Liver (tissue), 9 donors: Measurements from ENCODE around the gene CIBAR2. TPM values are rescaled to one million over a fixed set of nuclear protein-coding genes. Genes with fewer than 3 reads are reported as not detected.

ENCODE experiments used
- DNase-seq: peaks from one replicate; pipeline ENCODE4 v3.0.0-alpha.2; 2017; ENCODE audit warnings: low spot score
- H3K27ac ChIP-seq, 2 donors: one replicate each; pipeline ENCODE4 v1.7.0; 2013; ENCODE audit warnings: inconsistent platforms in 2 of 2, low read length in 2 of 2, control low read depth in 1 of 2, low read depth in 1 of 2, mild to moderate bottlenecking in 1 of 2
- H3K27me3 ChIP-seq, 4 donors: one replicate each; pipeline versions ENCODE4 v1.6.1 to v1.7.0; 2013; ENCODE audit warnings: low read length in 3 of 4, inconsistent platforms in 1 of 4, mild to moderate bottlenecking in 1 of 4, moderate library complexity in 1 of 4; ENCODE audit not compliant: control insufficient read depth in 4 of 4, insufficient read depth in 4 of 4
- H3K36me3 ChIP-seq, 4 donors: one replicate each; pipeline versions ENCODE4 v1.6.1 to v1.7.0; 2013; ENCODE audit warnings: low read length in 3 of 4, mild to moderate bottlenecking in 3 of 4, low read depth in 1 of 4, moderate library complexity in 1 of 4; ENCODE audit not compliant: control insufficient read depth in 4 of 4, insufficient read depth in 3 of 4
- H3K4me1 ChIP-seq, 4 donors: one replicate each; pipeline versions ENCODE4 v1.6.1 to v1.7.0; 2013; ENCODE audit warnings: low read length in 3 of 4, mild to moderate bottlenecking in 3 of 4, moderate library complexity in 1 of 4; ENCODE audit not compliant: control insufficient read depth in 4 of 4, insufficient read depth in 4 of 4
- H3K4me3 ChIP-seq, 3 donors: one replicate each; pipeline versions ENCODE4 v1.6.1 to v1.7.0; 2013; ENCODE audit warnings: low read length in 3 of 3, control low read depth in 1 of 3, low read depth in 1 of 3, mild to moderate bottlenecking in 1 of 3
- H3K9ac ChIP-seq, 2 donors: one replicate each; pipeline ENCODE4 v1.7.0; 2013; ENCODE audit warnings: low read length in 2 of 2, mild to moderate bottlenecking in 2 of 2, moderate library complexity in 2 of 2, control low read depth in 1 of 2, low read depth in 1 of 2
- H3K9me3 ChIP-seq, 4 donors: one replicate each; pipeline versions ENCODE4 v1.6.1 to v1.7.0; 2013; ENCODE audit warnings: low read length in 3 of 4; ENCODE audit not compliant: control insufficient read depth in 4 of 4
- ATF3 ChIP-seq: IDR thresholded peaks from 2 replicates; pipeline ENCODE4 v1.6.1; 2016; ENCODE audit warnings: antibody characterized with exemption
- EGR1 ChIP-seq, 2 donors: IDR thresholded peaks; 2 replicates each; pipeline ENCODE4 v1.6.1; 2016 to 2018; ENCODE audit warnings: antibody characterized with exemption in 2 of 2, low read depth in 2 of 2
- FOXA1 ChIP-seq: IDR thresholded peaks from 2 replicates; pipeline ENCODE4 v1.6.1; 2016; ENCODE audit warnings: antibody characterized with exemption
- FOXA2 ChIP-seq: IDR thresholded peaks from 2 replicates; pipeline ENCODE4 v1.6.1; 2016; ENCODE audit warnings: antibody characterized with exemption
- GABPA ChIP-seq, 2 donors: IDR thresholded peaks in 1 of 2; conservative IDR thresholded peaks in 1 of 2; 2 replicates each; pipeline ENCODE4 v1.6.1; 2016; ENCODE audit warnings: antibody characterized with exemption in 2 of 2, mild to moderate bottlenecking in 1 of 2, moderate library complexity in 1 of 2
- HNF4A ChIP-seq, 2 donors: conservative IDR thresholded peaks; 2 replicates each; pipeline ENCODE4 v1.6.1; 2016; ENCODE audit warnings: antibody characterized with exemption in 2 of 2, mild to moderate bottlenecking in 2 of 2
- HNF4G ChIP-seq: IDR thresholded peaks from 2 replicates; pipeline ENCODE4 v1.6.1; 2016; ENCODE audit warnings: antibody characterized with exemption
- JUND ChIP-seq, 2 donors: IDR thresholded peaks; 2 replicates each; pipeline ENCODE4 v1.6.1; 2016; ENCODE audit warnings: antibody characterized with exemption in 2 of 2
- NR2F2 ChIP-seq: IDR thresholded peaks from 2 replicates; pipeline ENCODE4 v1.6.1; 2016; ENCODE audit warnings: antibody characterized with exemption
- RAD21 ChIP-seq, 2 donors: IDR thresholded peaks; 2 replicates each; pipeline ENCODE4 v1.6.1; 2016; ENCODE audit warnings: antibody characterized with exemption in 2 of 2, mild to moderate bottlenecking in 2 of 2
- REST ChIP-seq: IDR thresholded peaks from 2 replicates; pipeline ENCODE4 v1.6.1; 2016; ENCODE audit warnings: antibody characterized with exemption, mild to moderate bottlenecking
- RXRA ChIP-seq, 2 donors: IDR thresholded peaks; 2 replicates each; pipeline ENCODE4 v1.6.1; 2017 to 2018; ENCODE audit warnings: antibody characterized with exemption in 2 of 2, mild to moderate bottlenecking in 1 of 2
- SP1 ChIP-seq: IDR thresholded peaks from 2 replicates; pipeline ENCODE4 v1.6.1; 2018; ENCODE audit warnings: antibody characterized with exemption, mild to moderate bottlenecking
- TAF1 ChIP-seq: conservative IDR thresholded peaks from 2 replicates; pipeline ENCODE4 v1.6.1; 2016; ENCODE audit warnings: antibody characterized with exemption, mild to moderate bottlenecking
- YY1 ChIP-seq: IDR thresholded peaks from 2 replicates; pipeline ENCODE4 v1.6.1; 2016; ENCODE audit warnings: antibody characterized with exemption, mild to moderate bottlenecking
- WGBS: extraction: QIAGEN DNeasy Blood & Tissue Kit; methylation state at CpG from one replicate; pipeline ENCODE4 v1.1.7; 2013; 5-methylcytosine and 5-hydroxymethylcytosine counted together
- polyA plus RNA-seq, 2 donors: library from polyadenylated mRNA; stranded (reverse) in 1 of 2; unstranded in 1 of 2; fragments of 200-250 nt in 1 of 2; fragments of >200 nt in 1 of 2; fragmentation: Nextera tagmentation in 1 of 2; extraction: Ambion mirVana in 1 of 2; gene quantifications; one replicate each; pipeline versions ENCODE4 v1.2.1 to v1.2.3, GENCODE V29; 2013 to 2015
- total RNA-seq, 2 donors: library from RNA; depleted of rRNA; stranded (reverse); fragments of >200 nt; gene quantifications; one replicate each; pipeline ENCODE4 v1.2.3, GENCODE V29; 2014
- TF ChIP-seq, protein P1 (sequence below): fragments of 150-350 bp; IDR thresholded peaks from 2 replicates; pipeline ENCODE4 v1.5.1; 2017; ENCODE audit warnings: improper control_type of control experiment, low read depth, low read length; ENCODE audit not compliant: missing input control
- TF ChIP-seq, protein P2 (sequence below): IDR thresholded peaks from 2 replicates; pipeline ENCODE4 v1.6.1; 2016; ENCODE audit warnings: antibody characterized with exemption
- TF ChIP-seq, protein P3 (sequence below): IDR thresholded peaks from 2 replicates; pipeline ENCODE4 v1.6.1; 2016; ENCODE audit warnings: antibody characterized with exemption
- donor health status: healthy.
- donor health status: healthy.
- donor health status: healthy.
- donor health status: healthy.
- donor health status: healthy.

CIBAR2 gene
- total and polyA plus RNA-seq, 4 donors = not detected

DNA sequence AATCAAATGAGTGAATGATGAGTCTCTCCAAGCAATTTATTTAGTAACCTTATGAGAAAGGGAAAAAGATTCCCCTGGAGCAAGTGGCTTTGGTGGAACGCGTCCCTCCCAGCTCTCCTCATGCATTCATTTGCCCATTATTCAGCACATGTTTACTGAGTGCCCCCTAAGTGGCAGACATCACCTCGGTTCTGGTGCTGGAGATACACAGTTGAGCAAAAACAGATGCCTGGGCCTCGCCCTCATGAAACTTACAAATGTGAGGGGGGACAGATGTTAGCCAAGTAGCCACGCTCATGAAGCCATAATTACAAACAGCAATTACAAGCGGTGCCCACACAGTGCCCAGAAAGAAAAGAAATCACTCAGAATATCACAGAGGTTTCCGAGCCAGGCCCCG is 45.1 kb upstream of the CIBAR2 start:
- Histone ChIP-seq H3K36me3 (no peaks in the 10 kb centered on the region), H3K4me1 (peaks cover 12 to 28% (median 16%) of the 10 kb centered on the region in 4 donors), H3K27ac (no peak overlapping the region), H3K4me3 (no peak overlapping the region), H3K9ac (no peak overlapping the region), H3K27me3 (no peaks in the 10 kb centered on the region), H3K9me3 (no peaks in the 10 kb centered on the region)
- TF ChIP-seq JUND (IDR thresholded peaks at IDR 0.05) = no peak
- TF ChIP-seq FOXA1 = no peak
- TF ChIP-seq REST = no peak
- TF ChIP-seq HNF4A (conservative IDR thresholded peaks at IDR 0.05) = no peak
- WGBS = 85% methylated on average over 8 of the region's 8 CpGs
- no peak for DNase-seq

DNA sequence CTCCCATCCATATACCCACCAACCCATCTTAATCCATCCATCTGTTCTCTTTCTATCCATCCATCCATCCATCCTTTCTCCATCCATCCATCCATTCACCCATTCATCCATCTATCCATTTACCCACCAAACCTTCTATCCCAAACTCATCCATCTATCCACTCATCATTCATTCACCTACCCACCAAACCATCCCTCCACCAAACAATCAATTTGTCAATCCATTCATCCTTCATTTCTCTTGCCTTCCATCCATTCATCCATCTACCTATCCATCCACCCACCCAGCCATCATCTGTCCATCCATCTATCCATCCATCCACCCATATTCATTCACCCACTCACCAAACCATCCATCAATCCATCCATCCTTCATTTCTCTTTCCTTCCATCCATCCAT is 44.6 kb upstream of the CIBAR2 start:
- peaks cover 12 to 33% (median 21%) of the 10 kb centered on the region in 4 donors for H3K4me1 ChIP-seq

More for the DNA sequence above, 44.6 kb upstream of the CIBAR2 start:
- no peak for DNase-seq
- Histone ChIP-seq H3K27ac (no peak overlapping the region), H3K36me3 (no peaks in the 10 kb centered on the region), H3K27me3 (no peaks in the 10 kb centered on the region), H3K9me3 (no peaks in the 10 kb centered on the region), H3K4me3 (no peak overlapping the region), H3K9ac (no peak overlapping the region)
- TF ChIP-seq GABPA (IDR thresholded peaks at IDR 0.05 in 1 of 2, conservative IDR thresholded peaks at IDR 0.05 in 1 of 2) (no peak), REST (no peak), FOXA2 (no peak), FOXA1 (no peak), YY1 (no peak), HNF4G (no peak), NR2F2 (no peak), RAD21 (IDR thresholded peaks at IDR 0.05) (no peak), ATF3 (no peak), HNF4A (conservative IDR thresholded peaks at IDR 0.05) (no peak), JUND (IDR thresholded peaks at IDR 0.05) (no peak), SP1 (no peak), TAF1 (no peak), EGR1 (IDR thresholded peaks at IDR 0.05; ENCODE audit: low read depth in 2 of 2) (no peak), RXRA (IDR thresholded peaks at IDR 0.05) (no peak)
- TF ChIP-seq, protein P1, sequence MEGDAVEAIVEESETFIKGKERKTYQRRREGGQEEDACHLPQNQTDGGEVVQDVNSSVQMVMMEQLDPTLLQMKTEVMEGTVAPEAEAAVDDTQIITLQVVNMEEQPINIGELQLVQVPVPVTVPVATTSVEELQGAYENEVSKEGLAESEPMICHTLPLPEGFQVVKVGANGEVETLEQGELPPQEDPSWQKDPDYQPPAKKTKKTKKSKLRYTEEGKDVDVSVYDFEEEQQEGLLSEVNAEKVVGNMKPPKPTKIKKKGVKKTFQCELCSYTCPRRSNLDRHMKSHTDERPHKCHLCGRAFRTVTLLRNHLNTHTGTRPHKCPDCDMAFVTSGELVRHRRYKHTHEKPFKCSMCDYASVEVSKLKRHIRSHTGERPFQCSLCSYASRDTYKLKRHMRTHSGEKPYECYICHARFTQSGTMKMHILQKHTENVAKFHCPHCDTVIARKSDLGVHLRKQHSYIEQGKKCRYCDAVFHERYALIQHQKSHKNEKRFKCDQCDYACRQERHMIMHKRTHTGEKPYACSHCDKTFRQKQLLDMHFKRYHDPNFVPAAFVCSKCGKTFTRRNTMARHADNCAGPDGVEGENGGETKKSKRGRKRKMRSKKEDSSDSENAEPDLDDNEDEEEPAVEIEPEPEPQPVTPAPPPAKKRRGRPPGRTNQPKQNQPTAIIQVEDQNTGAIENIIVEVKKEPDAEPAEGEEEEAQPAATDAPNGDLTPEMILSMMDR = no peak
- TF ChIP-seq, protein P2, sequence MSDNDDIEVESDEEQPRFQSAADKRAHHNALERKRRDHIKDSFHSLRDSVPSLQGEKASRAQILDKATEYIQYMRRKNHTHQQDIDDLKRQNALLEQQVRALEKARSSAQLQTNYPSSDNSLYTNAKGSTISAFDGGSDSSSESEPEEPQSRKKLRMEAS = no peak
- TF ChIP-seq, protein P3, sequence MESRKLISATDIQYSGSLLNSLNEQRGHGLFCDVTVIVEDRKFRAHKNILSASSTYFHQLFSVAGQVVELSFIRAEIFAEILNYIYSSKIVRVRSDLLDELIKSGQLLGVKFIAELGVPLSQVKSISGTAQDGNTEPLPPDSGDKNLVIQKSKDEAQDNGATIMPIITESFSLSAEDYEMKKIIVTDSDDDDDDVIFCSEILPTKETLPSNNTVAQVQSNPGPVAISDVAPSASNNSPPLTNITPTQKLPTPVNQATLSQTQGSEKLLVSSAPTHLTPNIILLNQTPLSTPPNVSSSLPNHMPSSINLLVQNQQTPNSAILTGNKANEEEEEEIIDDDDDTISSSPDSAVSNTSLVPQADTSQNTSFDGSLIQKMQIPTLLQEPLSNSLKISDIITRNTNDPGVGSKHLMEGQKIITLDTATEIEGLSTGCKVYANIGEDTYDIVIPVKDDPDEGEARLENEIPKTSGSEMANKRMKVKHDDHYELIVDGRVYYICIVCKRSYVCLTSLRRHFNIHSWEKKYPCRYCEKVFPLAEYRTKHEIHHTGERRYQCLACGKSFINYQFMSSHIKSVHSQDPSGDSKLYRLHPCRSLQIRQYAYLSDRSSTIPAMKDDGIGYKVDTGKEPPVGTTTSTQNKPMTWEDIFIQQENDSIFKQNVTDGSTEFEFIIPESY = no peak
